ENCODE measurements around the gene ATP6AP1. TPM values are rescaled to one million over a fixed set of nuclear protein-coding genes. Genes with fewer than 3 reads are reported as not detected.
"Not testable (repeated sequence)": the region's sequence is repeated elsewhere in the genome, so short reads cannot be mapped to it uniquely, and the experiment has no call there.

Gene ATP6AP1
- total RNA-seq = 10 to 100 TPM; 46.9 to 51.1 TPM

GRCh38 chrX:154428176-154429171, at the start of gene ATP6AP1:
ATP6AP1 (plus strand) TSS chrX:154428677; CDS start chrX:154428693, 16 bp downstream.
- Mint-ChIP-seq H3K27ac (peak within 1 kb of the TSS; percentile 77), H3K27me3 (no peaks in the 10 kb centered on the region), H3K36me3 (peaks cover 6% of the 10 kb centered on the region), H3K4me1 (peaks cover 28% of the 10 kb centered on the region), H3K9me3 (no peaks in the 10 kb centered on the region), H3K4me3 (peak within 1 kb of the TSS; percentile 80)
- POLR2A ChIA-PET = interaction anchor here (0.8 to 2.5 kb wide), 7 partner anchors 12 to 62 kb away, joined by 3 to 16 read pairs (median 4); partner anchors contain the start of genes RPL10, SLC10A3 and UBL4A
- DNase-seq = peak; percentile 86
- ATAC-seq (ENCODE audit: low read depth) = peak; percentile 99

DNA sequence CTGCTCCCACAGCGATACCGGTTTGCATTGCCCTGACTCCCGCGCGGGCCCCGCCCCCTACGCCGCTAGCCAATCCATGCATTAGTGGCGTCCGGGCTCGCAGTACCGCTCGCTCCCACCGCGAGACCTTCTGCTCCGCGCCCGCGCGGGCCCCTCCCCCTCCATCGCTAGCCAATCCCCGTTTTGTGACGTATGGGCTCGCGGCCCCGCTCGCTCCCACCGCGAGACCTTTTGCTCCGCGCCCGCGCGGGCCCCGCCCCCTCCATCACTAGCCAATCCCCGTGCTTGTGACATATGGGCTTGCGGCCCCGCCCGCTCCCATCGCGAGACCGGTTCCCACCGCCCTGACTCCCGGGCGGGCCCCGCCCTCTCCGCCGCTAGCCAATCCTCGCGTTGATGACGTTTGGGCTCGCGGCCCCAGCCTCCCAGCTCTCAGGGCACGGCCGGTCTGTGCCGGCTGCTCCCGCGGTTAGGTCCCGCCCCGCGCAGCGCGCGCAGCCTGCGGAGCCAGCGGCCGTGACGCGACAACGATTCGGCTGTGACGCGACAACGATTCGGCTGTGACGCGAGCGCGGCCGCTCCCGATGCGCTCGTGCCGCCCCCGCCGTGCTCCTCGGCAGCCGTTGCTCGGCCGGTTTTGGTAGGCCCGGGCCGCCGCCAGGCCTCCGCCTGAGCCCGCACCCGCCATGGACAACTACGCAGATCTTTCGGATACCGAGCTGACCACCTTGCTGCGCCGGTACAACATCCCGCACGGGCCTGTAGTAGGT, 49.5 kb upstream of the ATP6AP1 start, which contains the start of gene EMD:
EMD (plus strand) TSS at position 497 of the 770 bp plus-strand sequence; CDS start at position 687, 190 bp downstream.
- peak; percentile 95 for DNase-seq
- H3K27ac Mint-ChIP-seq = peak within 1 kb of the TSS; percentile 90
- peak within 1 kb of the TSS; percentile 87 for H3K4me3 Mint-ChIP-seq
- POLR2A ChIA-PET = interaction anchor here (1.0 to 2.5 kb wide), 4 partner anchors 8 to 32 kb away, joined by 3 to 11 read pairs (median 4); partner anchors contain the start of gene RPL10
- peaks cover 13% of the 10 kb centered on the region for H3K4me1 Mint-ChIP-seq
- H3K27me3 Mint-ChIP-seq = no peaks in the 10 kb centered on the region
- no peaks in the 10 kb centered on the region for H3K9me3 Mint-ChIP-seq
- no peaks in the 10 kb centered on the region for H3K36me3 Mint-ChIP-seq
- ATAC-seq (ENCODE audit: low read depth) = peak; percentile 88

DNA sequence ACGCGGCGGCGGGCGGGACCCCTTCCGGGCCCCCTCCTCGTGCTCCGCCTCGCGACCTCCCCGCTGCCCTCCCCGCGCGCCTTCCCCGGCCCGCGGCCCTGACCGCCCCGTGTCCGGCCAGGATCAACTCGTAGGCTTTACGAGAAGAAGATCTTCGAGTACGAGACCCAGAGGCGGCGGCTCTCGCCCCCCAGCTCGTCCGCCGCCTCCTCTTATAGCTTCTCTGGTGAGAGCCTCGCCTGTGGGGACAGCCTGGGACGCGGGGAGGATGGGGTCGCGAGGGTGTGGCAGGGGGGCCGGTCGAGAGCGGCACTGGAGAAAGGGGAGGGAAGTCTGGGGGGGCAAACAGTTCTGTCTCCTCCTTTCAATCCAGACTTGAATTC, 48.9 kb upstream of the ATP6AP1 start:
- Mint-ChIP-seq H3K9me3 (no peaks in the 10 kb centered on the region), H3K27me3 (no peaks in the 10 kb centered on the region), H3K27ac (peak overlapping the region; percentile 90), H3K4me1 (peaks cover 13% of the 10 kb centered on the region), H3K36me3 (no peaks in the 10 kb centered on the region), H3K4me3 (peak overlapping the region; percentile 87)
- ATAC-seq (ENCODE audit: low read depth) (no peak), DNase-seq (no peak)
- POLR2A ChIA-PET = interaction anchor here (1.0 to 2.5 kb wide), 4 partner anchors 9 to 31 kb away, joined by 3 to 11 read pairs (median 4); partner anchors contain the start of gene RPL10

- POLR2A ChIA-PET = interaction anchor here (2.0 to 2.5 kb wide), 2 partner anchors 9 to 10 kb away, joined by 5 to 11 read pairs; no protein-coding TSS in a partner anchor
- no peak for DNase-seq
- no peaks in the 10 kb centered on the region for H3K36me3 Mint-ChIP-seq
- H3K27ac Mint-ChIP-seq = peak overlapping the region; percentile 90
- H3K4me1 Mint-ChIP-seq = peaks cover 13% of the 10 kb centered on the region
- peak overlapping the region; percentile 87 for H3K4me3 Mint-ChIP-seq
- no peaks in the 10 kb centered on the region for H3K27me3 Mint-ChIP-seq
- no peaks in the 10 kb centered on the region for H3K9me3 Mint-ChIP-seq
- ATAC-seq (ENCODE audit: low read depth) = no peak
Measured at GRCh38 chrX:154380153-154380552, 48.3 kb upstream of the ATP6AP1 start.

GRCh38 chrX:154380787-154381186, 47.7 kb upstream of the ATP6AP1 start:
- DNase-seq (no peak), ATAC-seq (ENCODE audit: low read depth) (no peak)
- Mint-ChIP-seq H3K4me3 (peak overlapping the region; percentile 87), H3K27ac (peak overlapping the region; percentile 90), H3K4me1 (peaks cover 13% of the 10 kb centered on the region), H3K36me3 (no peaks in the 10 kb centered on the region), H3K9me3 (no peaks in the 10 kb centered on the region), H3K27me3 (no peaks in the 10 kb centered on the region)
- POLR2A ChIA-PET = interaction anchor here (2.5 kb wide), 1 partner anchor 10 kb away, joined by 11 read pairs; no protein-coding TSS in a partner anchor

DNA sequence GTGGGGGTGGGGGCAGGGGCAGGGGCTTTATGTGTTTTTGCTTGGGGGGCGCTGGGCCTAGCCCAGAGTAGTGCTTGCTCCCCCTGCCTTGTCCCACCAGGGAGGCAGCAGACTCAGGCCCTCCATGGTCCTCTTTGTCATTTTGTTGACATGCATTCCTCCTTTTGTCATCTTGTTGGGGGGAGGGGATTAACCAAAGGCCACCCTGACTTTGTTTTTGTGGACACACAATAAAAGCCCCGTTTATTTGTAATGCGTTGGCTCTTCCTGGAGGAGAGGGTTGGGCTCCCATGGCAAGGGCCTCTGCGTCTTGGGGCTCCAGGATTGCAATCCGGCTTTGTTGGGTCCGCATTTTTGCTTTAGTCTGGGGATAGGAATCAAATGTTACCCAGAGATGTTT, 47.2 kb upstream of the ATP6AP1 start:
- H3K4me3 Mint-ChIP-seq = no peak overlapping the region
- DNase-seq (no peak), ATAC-seq (ENCODE audit: low read depth) (no peak)
- POLR2A ChIA-PET = no interaction called here
- no peaks in the 10 kb centered on the region for H3K27me3 Mint-ChIP-seq
- H3K9me3 Mint-ChIP-seq = no peaks in the 10 kb centered on the region
- H3K36me3 Mint-ChIP-seq = no peaks in the 10 kb centered on the region
- peaks cover 13% of the 10 kb centered on the region for H3K4me1 Mint-ChIP-seq
- no peak overlapping the region for H3K27ac Mint-ChIP-seq

- Mint-ChIP-seq H3K36me3 (no peaks in the 10 kb centered on the region), H3K27me3 (no peaks in the 10 kb centered on the region), H3K9me3 (no peaks in the 10 kb centered on the region), H3K4me1 (peaks cover 6% of the 10 kb centered on the region), H3K27ac (no peak overlapping the region), H3K4me3 (no peak overlapping the region)
- no peak for ATAC-seq (ENCODE audit: low read depth)
- POLR2A ChIA-PET = interaction anchor here (1.3 to 1.6 kb wide), 2 partner anchors 12 to 13 kb away, joined by 5 to 6 read pairs; no protein-coding TSS in a partner anchor
- no peak for DNase-seq
Measured at GRCh38 chrX:154382483-154383069, 45.9 kb upstream of the ATP6AP1 start.

- Mint-ChIP-seq H3K9me3 (no peaks in the 10 kb centered on the region), H3K4me1 (peaks cover 6% of the 10 kb centered on the region), H3K27me3 (no peaks in the 10 kb centered on the region), H3K27ac (no peak overlapping the region), H3K4me3 (no peak overlapping the region), H3K36me3 (no peaks in the 10 kb centered on the region)
- DNase-seq = no peak
- POLR2A ChIA-PET = interaction anchor here (1.3 to 1.6 kb wide), 2 partner anchors 13 to 14 kb away, joined by 5 to 6 read pairs; no protein-coding TSS in a partner anchor
- no peak for ATAC-seq (ENCODE audit: low read depth)
Measured at GRCh38 chrX:154383359-154384283, 44.9 kb upstream of the ATP6AP1 start.

DNA sequence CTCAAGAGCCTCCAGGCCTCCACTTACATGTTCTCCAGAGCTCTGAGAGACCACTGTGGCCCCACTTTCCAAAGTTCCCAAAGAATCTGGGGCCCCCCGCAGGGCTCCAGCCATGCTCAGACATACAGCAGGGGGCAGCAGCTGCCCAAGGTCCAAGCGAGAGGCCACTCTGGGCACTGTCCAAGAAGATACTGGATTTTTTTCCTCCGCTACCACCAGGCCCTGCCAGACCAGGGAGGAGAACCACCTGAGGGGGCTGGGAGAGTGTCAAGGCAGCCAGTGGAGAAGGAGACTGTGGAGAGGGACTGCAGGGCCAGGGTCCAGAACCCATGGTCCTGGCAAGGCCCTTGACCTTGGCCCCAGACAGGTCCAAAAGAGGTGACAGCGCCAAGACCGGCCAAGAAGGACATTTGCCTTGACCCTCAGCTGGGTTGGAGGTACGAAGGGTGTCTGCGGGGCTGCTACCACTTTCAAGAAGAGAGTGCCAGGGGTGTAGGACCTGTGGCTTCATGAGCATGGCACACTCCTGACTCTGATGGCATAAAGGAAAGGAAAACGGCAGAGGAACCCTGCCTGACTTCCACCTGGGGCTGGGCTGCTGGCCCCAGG, 44.1 kb upstream of the ATP6AP1 start:
- Mint-ChIP-seq H3K27me3 (no peaks in the 10 kb centered on the region), H3K9me3 (no peaks in the 10 kb centered on the region), H3K4me3 (no peak overlapping the region), H3K4me1 (peaks cover 6% of the 10 kb centered on the region), H3K27ac (no peak overlapping the region), H3K36me3 (no peaks in the 10 kb centered on the region)
- ATAC-seq (ENCODE audit: low read depth) (no peak), DNase-seq (no peak)
- POLR2A ChIA-PET = interaction anchor here (1.6 kb wide), 1 partner anchor 15 kb away, joined by 6 read pairs; no protein-coding TSS in a partner anchor

DNA sequence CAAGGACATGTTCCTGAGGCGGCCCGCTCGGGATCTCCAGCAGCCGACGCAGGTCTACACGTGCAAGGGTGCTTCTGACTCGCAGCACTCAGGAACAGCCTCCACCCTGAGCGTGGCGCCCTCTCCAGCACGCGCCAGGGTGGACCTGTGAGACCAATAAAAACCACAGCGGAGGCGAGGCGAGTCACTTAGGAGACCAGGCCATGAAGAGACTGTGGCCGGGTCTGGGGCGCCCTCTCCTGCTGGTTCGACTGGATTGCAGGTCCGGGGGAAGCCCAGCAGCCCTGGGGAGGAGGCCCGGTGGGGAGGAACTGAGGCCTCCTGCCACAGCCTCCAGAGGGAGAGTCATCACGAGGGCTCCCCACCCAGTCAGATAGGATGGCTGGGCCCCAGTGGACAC, 40.4 kb upstream of the ATP6AP1 start:
- H3K4me1 Mint-ChIP-seq, H3K4me3 Mint-ChIP-seq, DNase-seq, H3K9me3 Mint-ChIP-seq, POLR2A ChIA-PET, H3K27ac Mint-ChIP-seq, H3K36me3 Mint-ChIP-seq, H3K27me3 Mint-ChIP-seq: not testable (repeated sequence)
- peak; percentile 20 for ATAC-seq (ENCODE audit: low read depth)

- ATAC-seq (ENCODE audit: low read depth); H3K36me3 Mint-ChIP-seq; H3K4me1 Mint-ChIP-seq; H3K27me3 Mint-ChIP-seq; H3K4me3 Mint-ChIP-seq; H3K9me3 Mint-ChIP-seq; H3K27ac Mint-ChIP-seq; POLR2A ChIA-PET; DNase-seq: not testable (repeated sequence)
Measured at GRCh38 chrX:154388649-154389048, 39.8 kb upstream of the ATP6AP1 start.
